Measurements from ENCODE around the gene CD48. TPM values are rescaled to one million over a fixed set of nuclear protein-coding genes. Genes with fewer than 3 reads are reported as not detected.
"Not testable (repeated sequence)": the region's sequence is repeated elsewhere in the genome, so short reads cannot be mapped to it uniquely, and the experiment has no call there.

CD48 gene
- total and polyA plus RNA-seq, 2 donors (not counting 1 experiment from before 2014, with no cell fraction given) = 252 to 428 TPM

DNA sequence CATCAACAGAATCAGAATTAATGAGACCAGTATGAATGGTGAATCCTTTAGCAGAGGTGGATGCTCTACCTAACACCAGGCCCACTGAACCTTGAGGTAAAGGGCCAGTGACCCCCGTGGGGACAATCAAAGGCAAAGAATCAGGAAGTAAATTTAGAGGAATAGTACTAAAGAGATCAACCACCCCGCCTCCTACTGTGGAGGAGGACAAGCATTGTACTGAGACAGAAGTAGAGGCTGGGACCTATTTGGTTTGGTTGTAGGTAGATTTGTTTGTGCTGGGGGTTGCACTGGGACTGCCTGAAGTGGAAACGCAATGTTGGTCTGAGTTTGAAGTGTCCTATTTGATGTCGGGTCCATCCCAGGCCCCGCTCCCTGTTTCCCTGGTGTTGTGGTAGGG lies 9.5 kb downstream of the CD48 start:
- H3K9ac ChIP-seq (ENCODE audit: low read length) = no peak overlapping the region
- no peaks in the 10 kb centered on the region for H3K9me3 Mint-ChIP-seq (ENCODE audit: insufficient read depth)
- ChIA-PET CTCF (interaction anchor here (1.0 to 7.9 kb wide), 3 partner anchors 12 to 83 kb away, joined by 3 to 62 read pairs (median 10); no protein-coding TSS in a partner anchor), POLR2A (no interaction called here)
- intact Hi-C loops (cut with micrococcal nuclease) = no loop called here
- H3K79me2 ChIP-seq (ENCODE audit: control insufficient read depth, insufficient read depth, low read length) = peaks cover 92% of the 10 kb centered on the region
- no peak overlapping the region for H3K4me3 ChIP-seq (ENCODE audit: control extremely low read depth in 1 of 5, extremely low read depth in 1 of 5, insufficient read depth in 1 of 5, low read depth in 2 of 5, low read length in 4 of 5)
- H3K4me3 Mint-ChIP-seq = peak overlapping the region; percentile 44
- peak overlapping the region; percentile 88 for H3K27ac Mint-ChIP-seq
- H3K27ac ChIP-seq (ENCODE audit: low read length in 2 of 2) = peak overlapping the region in 1 of 2 donors; percentile 95
- no peak for DNase-seq
- H3K4me1 ChIP-seq (ENCODE audit: control insufficient read depth in 2 of 2, insufficient read depth in 2 of 2, low read length in 2 of 2) = peaks cover 51 to 58% of the 10 kb centered on the region in 2 donors
- no peak overlapping the region for H3K4me2 ChIP-seq (replicated peaks; ENCODE audit: low read depth, low read length, poor library complexity, severe bottlenecking)
- no peak for ATAC-seq (ENCODE audit: low read depth)
- peaks cover 79% of the 10 kb centered on the region for H3K4me1 Mint-ChIP-seq
- no peak overlapping the region for H2AFZ ChIP-seq (ENCODE audit: insufficient read depth, low read depth, low read length, poor library complexity, severe bottlenecking)
- TF ChIP-seq, protein P1, sequence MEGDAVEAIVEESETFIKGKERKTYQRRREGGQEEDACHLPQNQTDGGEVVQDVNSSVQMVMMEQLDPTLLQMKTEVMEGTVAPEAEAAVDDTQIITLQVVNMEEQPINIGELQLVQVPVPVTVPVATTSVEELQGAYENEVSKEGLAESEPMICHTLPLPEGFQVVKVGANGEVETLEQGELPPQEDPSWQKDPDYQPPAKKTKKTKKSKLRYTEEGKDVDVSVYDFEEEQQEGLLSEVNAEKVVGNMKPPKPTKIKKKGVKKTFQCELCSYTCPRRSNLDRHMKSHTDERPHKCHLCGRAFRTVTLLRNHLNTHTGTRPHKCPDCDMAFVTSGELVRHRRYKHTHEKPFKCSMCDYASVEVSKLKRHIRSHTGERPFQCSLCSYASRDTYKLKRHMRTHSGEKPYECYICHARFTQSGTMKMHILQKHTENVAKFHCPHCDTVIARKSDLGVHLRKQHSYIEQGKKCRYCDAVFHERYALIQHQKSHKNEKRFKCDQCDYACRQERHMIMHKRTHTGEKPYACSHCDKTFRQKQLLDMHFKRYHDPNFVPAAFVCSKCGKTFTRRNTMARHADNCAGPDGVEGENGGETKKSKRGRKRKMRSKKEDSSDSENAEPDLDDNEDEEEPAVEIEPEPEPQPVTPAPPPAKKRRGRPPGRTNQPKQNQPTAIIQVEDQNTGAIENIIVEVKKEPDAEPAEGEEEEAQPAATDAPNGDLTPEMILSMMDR (IDR thresholded peaks at IDR 0.05) = no peak
- no peak for TF ChIP-seq EZH2 (IDR thresholded peaks at IDR 0.05; ENCODE audit: borderline replicate concordance, insufficient read depth, low read depth, low read length, poor library complexity, severe bottlenecking)
- H3K36me3 ChIP-seq (replicated peaks in 1 of 2; ENCODE audit: control extremely low read depth in 1 of 2, control insufficient read depth in 1 of 2, extremely low read depth in 1 of 2, insufficient read depth in 2 of 2, low read length in 1 of 2) = peaks cover 0 to 38% of the 10 kb centered on the region in 2 experiments
- H3K27me3 ChIP-seq (replicated peaks in 1 of 4; ENCODE audit: control extremely low read depth in 1 of 4, control insufficient read depth in 3 of 4, insufficient read depth in 4 of 4, low read length in 3 of 4) = no peaks in the 10 kb centered on the region
- H3K27me3 Mint-ChIP-seq = no peaks in the 10 kb centered on the region
- no peaks in the 10 kb centered on the region for H3K9me3 ChIP-seq (ENCODE audit: control extremely low read depth in 1 of 3, control insufficient read depth in 2 of 3, insufficient read depth in 1 of 3, low read length in 2 of 3)
- H4K20me1 ChIP-seq (ENCODE audit: control insufficient read depth, insufficient read depth, low read length, poor library complexity, severe bottlenecking) = peaks cover 26% of the 10 kb centered on the region
- WGBS (ENCODE audit: insufficient coverage) = 71% methylated on average over 1 of the region's 5 CpGs

DNA sequence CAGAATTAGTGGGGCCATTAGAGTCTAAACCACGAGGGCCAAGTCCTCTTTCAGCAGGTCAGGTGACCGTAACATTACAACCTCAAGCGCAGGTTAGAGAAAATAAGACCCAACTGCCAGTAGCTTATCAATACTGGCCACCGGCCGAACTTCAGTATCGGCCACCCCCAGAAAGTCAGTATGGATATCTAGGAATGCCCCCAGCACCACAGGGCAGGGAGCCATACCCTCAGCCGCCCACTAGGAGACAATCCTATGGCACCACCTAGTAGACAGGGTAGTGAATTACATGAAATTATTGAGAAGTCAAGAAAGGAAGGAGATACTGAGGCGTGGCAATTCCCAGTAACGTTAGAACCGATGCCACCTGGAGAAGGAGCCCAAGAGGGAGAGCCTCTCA lies 19.2 kb downstream of the CD48 start:
- POLR2A ChIA-PET = interaction anchor here (0.6 kb wide), 1 partner anchor 299 kb away, joined by 9 read pairs; no protein-coding TSS in a partner anchor

More for the DNA sequence above, 19.2 kb downstream of the CD48 start:
- Histone ChIP-seq H3K79me2 (ENCODE audit: control insufficient read depth, insufficient read depth, low read length) (peaks cover 73% of the 10 kb centered on the region), H4K20me1 (ENCODE audit: control insufficient read depth, insufficient read depth, low read length, poor library complexity, severe bottlenecking) (peaks cover 24% of the 10 kb centered on the region), H3K27ac (ENCODE audit: low read length in 2 of 2) (peak overlapping the region in 1 of 2 donors; percentile 23)
- H3K4me1 ChIP-seq (ENCODE audit: control insufficient read depth in 2 of 2, insufficient read depth in 2 of 2, low read length in 2 of 2); H3K4me3 ChIP-seq (ENCODE audit: control extremely low read depth in 1 of 5, extremely low read depth in 1 of 5, insufficient read depth in 1 of 5, low read depth in 2 of 5, low read length in 4 of 5); DNase-seq; H3K27ac Mint-ChIP-seq; intact Hi-C loops (cut with micrococcal nuclease); H3K27me3 ChIP-seq (replicated peaks in 1 of 4; ENCODE audit: control extremely low read depth in 1 of 4, control insufficient read depth in 3 of 4, insufficient read depth in 4 of 4, low read length in 3 of 4); H2AFZ ChIP-seq (ENCODE audit: insufficient read depth, low read depth, low read length, poor library complexity, severe bottlenecking); H3K9me3 Mint-ChIP-seq (ENCODE audit: insufficient read depth); H3K4me3 Mint-ChIP-seq; ATAC-seq (ENCODE audit: low read depth); H3K9ac ChIP-seq (ENCODE audit: low read length); H3K9me3 ChIP-seq (ENCODE audit: control extremely low read depth in 1 of 3, control insufficient read depth in 2 of 3, insufficient read depth in 1 of 3, low read length in 2 of 3); H3K4me2 ChIP-seq (replicated peaks; ENCODE audit: low read depth, low read length, poor library complexity, severe bottlenecking); H3K27me3 Mint-ChIP-seq; H3K36me3 ChIP-seq (replicated peaks in 1 of 2; ENCODE audit: control extremely low read depth in 1 of 2, control insufficient read depth in 1 of 2, extremely low read depth in 1 of 2, insufficient read depth in 2 of 2, low read length in 1 of 2): not testable (repeated sequence)
- CTCF ChIA-PET = interaction anchor here (1.0 to 1.5 kb wide), 5 partner anchors 10 to 18 kb away, joined by 3 to 5 read pairs (median 3); no protein-coding TSS in a partner anchor
- WGBS (ENCODE audit: insufficient coverage) = 90% methylated on average over 6 of the region's 10 CpGs
- peaks cover 62% of the 10 kb centered on the region for H3K4me1 Mint-ChIP-seq
